Adrenal gland (tissue), 5 donors: ENCODE measurements around the gene IMMT.

Source experiments
- POLR2A ChIP-seq, 2 donors: fragments of 450-650 bp; IDR thresholded peaks; one replicate each; pipeline ENCODE4 v1.6.1; 2017; ENCODE audit warnings: antibody characterized with exemption in 2 of 2, mild to moderate bottlenecking in 2 of 2, moderate library complexity in 1 of 2
- TF ChIP-seq, protein P1 (sequence below), 6 experiments: fragments of 450-650 bp in 4 of 6; fragments of 200-600 bp in 2 of 6; sonication (generic) in 1 of 6; IDR thresholded peaks; 1 replicate in 5 of 6; 2 replicates in 1 of 6; pipeline versions ENCODE4 v1.5.1 to v1.8.0; 2016 to 2021; ENCODE audit warnings: antibody characterized with exemption in 6 of 6, mild to moderate bottlenecking in 2 of 6, moderate library complexity in 1 of 6
- donor health status: DM: no; HTN: no; CAD: no.

GRCh38 chr2:86239745-86240144 lies 44.5 kb upstream of the IMMT start:
- TF ChIP-seq, protein P1, sequence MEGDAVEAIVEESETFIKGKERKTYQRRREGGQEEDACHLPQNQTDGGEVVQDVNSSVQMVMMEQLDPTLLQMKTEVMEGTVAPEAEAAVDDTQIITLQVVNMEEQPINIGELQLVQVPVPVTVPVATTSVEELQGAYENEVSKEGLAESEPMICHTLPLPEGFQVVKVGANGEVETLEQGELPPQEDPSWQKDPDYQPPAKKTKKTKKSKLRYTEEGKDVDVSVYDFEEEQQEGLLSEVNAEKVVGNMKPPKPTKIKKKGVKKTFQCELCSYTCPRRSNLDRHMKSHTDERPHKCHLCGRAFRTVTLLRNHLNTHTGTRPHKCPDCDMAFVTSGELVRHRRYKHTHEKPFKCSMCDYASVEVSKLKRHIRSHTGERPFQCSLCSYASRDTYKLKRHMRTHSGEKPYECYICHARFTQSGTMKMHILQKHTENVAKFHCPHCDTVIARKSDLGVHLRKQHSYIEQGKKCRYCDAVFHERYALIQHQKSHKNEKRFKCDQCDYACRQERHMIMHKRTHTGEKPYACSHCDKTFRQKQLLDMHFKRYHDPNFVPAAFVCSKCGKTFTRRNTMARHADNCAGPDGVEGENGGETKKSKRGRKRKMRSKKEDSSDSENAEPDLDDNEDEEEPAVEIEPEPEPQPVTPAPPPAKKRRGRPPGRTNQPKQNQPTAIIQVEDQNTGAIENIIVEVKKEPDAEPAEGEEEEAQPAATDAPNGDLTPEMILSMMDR (IDR thresholded peaks at IDR 0.05), result no peak
- no peak for TF ChIP-seq POLR2A (IDR thresholded peaks at IDR 0.05)
